GM21526 (cell line): Measurements from ENCODE around the gene HORMAD2.

Experiments
- ATAC-seq: cut with Tn5 transposase; IDR thresholded peaks from one replicate; pipeline ENCODE4 v1.9.1; 2021; ENCODE audit warnings: moderate library complexity; ENCODE audit not compliant: unreplicated experiment, low FRiP score

The HORMAD2 gene

GRCh38 chr22:30222321-30222720, 142.1 kb downstream of the HORMAD2 start:
- ATAC-seq, result no peak

GRCh38 chr22:30223303-30223702, 143.0 kb downstream of the HORMAD2 start:
- ATAC-seq, result no peak

- ATAC-seq, result no peak
These were observed 144.0 kb downstream of the HORMAD2 start for GRCh38 chr22:30224161-30224857.

- ATAC-seq, result no peak
These were observed 145.1 kb downstream of the HORMAD2 start for GRCh38 chr22:30225220-30225927.

- ATAC-seq, result no peak
These were observed 146.0 kb downstream of the HORMAD2 start for GRCh38 chr22:30226192-30226832.
